H1 (cell line): ENCODE measurements around the gene SIGLEC7. TPM values are rescaled to one million over a fixed set of nuclear protein-coding genes. Genes with fewer than 3 reads are reported as not detected.

Experiments used
- CTCF ChIA-PET: fragments of 300-600 bp; sonication (Branson Sonifier 250); formaldehyde crosslinking; loops from one replicate; lab custom pipeline; 2021; ENCODE audit not compliant: partially characterized antibody; lab: Charles Lee
- POLR2A ChIA-PET: fragments of 300-600 bp; sonication (Branson Sonifier 250); formaldehyde crosslinking; loops from one replicate; lab custom pipeline; 2021; ENCODE audit warnings: inconsistent platforms; ENCODE audit not compliant: partially characterized antibody; lab: Charles Lee
- DNase-seq, 2 experiments: peaks; one replicate each; pipeline versions ENCODE4 v3.0.0 to v3.0.0-alpha.2; 2010 to 2022; ENCODE audit warnings: low spot score in 2 of 2, low read depth in 1 of 2, mixed read lengths in 1 of 2
- FAIRE-seq: peaks from 2 replicates; lab custom pipeline; 2011; peaks lifted over from hg19 to GRCh38; lab: Jason Lieb, UNC
- H2AFZ ChIP-seq: 2 replicates; pipeline ENCODE4 v1.8.1; 2012; ENCODE audit warnings: low read length, inconsistent platforms
- H2AK5ac ChIP-seq: 2 replicates; pipeline ENCODE4 v1.6.1; 2013; ENCODE audit warnings: low read depth, low read length
- H2BK120ac ChIP-seq: replicated peaks from 2 replicates; pipeline ENCODE3; 2013; ENCODE audit warnings: low read depth, low read length, inconsistent platforms
- H2BK12ac ChIP-seq: 2 replicates; pipeline ENCODE4 v1.6.1; 2013; ENCODE audit warnings: low read depth, low read length
- H2BK15ac ChIP-seq: 2 replicates; pipeline ENCODE4 v1.6.1; 2013; ENCODE audit warnings: low read length
- H2BK20ac ChIP-seq: 2 replicates; pipeline ENCODE4 v1.6.1; 2013; ENCODE audit warnings: low read length
- H2BK5ac ChIP-seq: 2 replicates; pipeline ENCODE4 v1.6.1; 2013; ENCODE audit warnings: low read depth, low read length
- H3K14ac ChIP-seq: 2 replicates; pipeline ENCODE4 v1.6.1; 2013; ENCODE audit warnings: inconsistent platforms; ENCODE audit not compliant: insufficient read length
- H3K18ac ChIP-seq: 2 replicates; pipeline ENCODE4 v1.6.1; 2013; ENCODE audit warnings: low read length; ENCODE audit errors: extremely low read depth
- H3K23ac ChIP-seq: 2 replicates; pipeline ENCODE4 v1.6.1; 2013; ENCODE audit warnings: inconsistent platforms; ENCODE audit not compliant: insufficient read length
- H3K23me2 ChIP-seq: 2 replicates; pipeline ENCODE4 v1.6.1; 2013; ENCODE audit warnings: low read depth, low read length
- H3K27ac ChIP-seq: 2 replicates; pipeline ENCODE4 v1.6.1; 2011; ENCODE audit warnings: low read depth, low read length, inconsistent platforms
- H3K27me3 ChIP-seq, 4 experiments: replicated peaks in 1 of 4; 1 replicate in 1 of 4; 2 replicates in 3 of 4; pipeline versions ENCODE4 v1.6.1 to v1.8.1; 2011 to 2013; ENCODE audit warnings: low read length in 3 of 4, mild to moderate bottlenecking in 3 of 4, inconsistent platforms in 2 of 4, mixed read lengths in 2 of 4, moderate library complexity in 1 of 4; ENCODE audit not compliant: control insufficient read depth in 3 of 4, insufficient read depth in 3 of 4; ENCODE audit errors: extremely low read depth in 1 of 4
- H3K36me3 ChIP-seq, 4 experiments: 2 replicates each; pipeline versions ENCODE4 v1.6.1 to v1.8.1; 2011 to 2013; ENCODE audit warnings: mild to moderate bottlenecking in 4 of 4, low read length in 3 of 4, moderate library complexity in 2 of 4, control low read depth in 1 of 4, inconsistent platforms in 1 of 4; ENCODE audit not compliant: insufficient read depth in 4 of 4, control insufficient read depth in 2 of 4
- H3K4ac ChIP-seq: replicated peaks from 2 replicates; pipeline ENCODE3; 2013; ENCODE audit warnings: low read length, low read depth, mixed read lengths, inconsistent platforms; ENCODE audit not compliant: insufficient read length
- H3K4me1 ChIP-seq, 4 experiments: replicated peaks in 1 of 4; 1 replicate in 1 of 4; 2 replicates in 3 of 4; pipeline versions ENCODE4 v1.6.1 to v1.8.1; 2011 to 2013; ENCODE audit warnings: low read length in 3 of 4, inconsistent platforms in 2 of 4, mixed read lengths in 1 of 4; ENCODE audit not compliant: insufficient read depth in 4 of 4, control insufficient read depth in 3 of 4
- H3K4me2 ChIP-seq, 2 experiments: 2 replicates each; pipeline versions ENCODE4 v1.6.1 to v1.8.1; 2011 to 2013; ENCODE audit warnings: low read depth in 2 of 2, low read length in 2 of 2, control low read depth in 1 of 2, inconsistent platforms in 1 of 2, mild to moderate bottlenecking in 1 of 2; ENCODE audit not compliant: insufficient read depth in 1 of 2
- H3K4me3 ChIP-seq, 4 experiments: fragments of 200-600, 300-600 bp in 1 of 4; sonication (generic), shearing (Covaris generic), sonication (Bioruptor Twin) in 1 of 4; 2 replicates each; pipeline versions ENCODE4 v1.5.1 to v1.8.1; 2011 to 2016; ENCODE audit warnings: low read length in 4 of 4, low read depth in 3 of 4, control low read depth in 2 of 4, inconsistent platforms in 2 of 4, mild to moderate bottlenecking in 2 of 4, mixed read lengths in 1 of 4, moderate library complexity in 1 of 4; ENCODE audit not compliant: insufficient read depth in 2 of 4; ENCODE audit errors: extremely low read depth in 1 of 4
- H3K56ac ChIP-seq: replicated peaks from 2 replicates; pipeline ENCODE3; 2013; ENCODE audit warnings: low read depth, mild to moderate bottlenecking, mixed read lengths, low read length, inconsistent platforms; ENCODE audit not compliant: insufficient read length
- H3K79me1 ChIP-seq: 2 replicates; pipeline ENCODE4 v1.6.1; 2013; ENCODE audit warnings: low read depth, low read length, control low read depth
- H3K79me2 ChIP-seq, 2 experiments: 2 replicates each; pipeline versions ENCODE4 v1.6.1 to v1.8.1; 2012 to 2013; ENCODE audit warnings: low read length in 2 of 2, mild to moderate bottlenecking in 2 of 2, inconsistent platforms in 1 of 2; ENCODE audit not compliant: insufficient read depth in 2 of 2, control insufficient read depth in 1 of 2
- H3K9ac ChIP-seq, 4 experiments: replicated peaks in 1 of 4; 1 replicate in 1 of 4; 2 replicates in 3 of 4; pipeline versions ENCODE4 v1.6.1 to v1.8.1; 2011 to 2013; ENCODE audit warnings: low read depth in 3 of 4, low read length in 3 of 4, control low read depth in 2 of 4, mild to moderate bottlenecking in 2 of 4, moderate library complexity in 2 of 4, inconsistent platforms in 1 of 4; ENCODE audit errors: extremely low read depth in 1 of 4
- H3K9me3 ChIP-seq, 2 experiments: 2 replicates each; pipeline versions ENCODE4 v1.6.1 to v1.8.1; 2012 to 2013; ENCODE audit warnings: mild to moderate bottlenecking in 2 of 2, moderate library complexity in 2 of 2, control low read depth in 1 of 2, inconsistent platforms in 1 of 2, low read depth in 1 of 2, low read length in 1 of 2, mixed read lengths in 1 of 2; ENCODE audit not compliant: insufficient read depth in 2 of 2
- H4K20me1 ChIP-seq, 2 experiments: replicated peaks in 1 of 2; 2 replicates each; pipeline versions ENCODE3 to v1.8.1; 2011 to 2013; ENCODE audit warnings: inconsistent platforms in 2 of 2, low read length in 2 of 2, mild to moderate bottlenecking in 1 of 2; ENCODE audit not compliant: insufficient read depth in 2 of 2, control insufficient read depth in 1 of 2
- H4K5ac ChIP-seq: 2 replicates; pipeline ENCODE4 v1.6.1; 2013; ENCODE audit warnings: low read length, low read depth, mixed read lengths, inconsistent platforms; ENCODE audit not compliant: insufficient read length
- H4K8ac ChIP-seq: 2 replicates; pipeline ENCODE4 v1.8.0; 2013; ENCODE audit warnings: mild to moderate bottlenecking, moderate library complexity, low read length, inconsistent platforms; ENCODE audit not compliant: insufficient read depth; ENCODE audit errors: extremely low read depth
- H4K91ac ChIP-seq: replicated peaks from 2 replicates; pipeline ENCODE3; 2013; ENCODE audit warnings: low read length, mixed read lengths, inconsistent platforms; ENCODE audit not compliant: insufficient read length
- ATF2 ChIP-seq: IDR thresholded peaks from 2 replicates; pipeline ENCODE4 v1.6.1; 2012; ENCODE audit warnings: low read length, inconsistent platforms
- CBX5 ChIP-seq: fragments of 300-800, 300-1000 bp; sonication (generic); IDR thresholded peaks from 2 replicates; pipeline ENCODE4 v1.7.1; 2016; ENCODE audit warnings: antibody characterized with exemption, low read length, low read depth
- CEBPB ChIP-seq: IDR thresholded peaks from 2 replicates; pipeline ENCODE4 v1.6.1; 2012; ENCODE audit warnings: low read depth, low read length
- CREB1 ChIP-seq: IDR thresholded peaks from 2 replicates; pipeline ENCODE4 v1.6.1; 2012; ENCODE audit warnings: inconsistent platforms
- JUND ChIP-seq: IDR thresholded peaks from 2 replicates; pipeline ENCODE4 v1.6.1; 2011; ENCODE audit warnings: mild to moderate bottlenecking, improper control_type of control experiment, low read length
- MAFK ChIP-seq: IDR thresholded peaks from 2 replicates; pipeline ENCODE4 v1.6.1; 2012; ENCODE audit warnings: low read depth, mild to moderate bottlenecking, improper control_type of control experiment, low read length
- POLR2A ChIP-seq, 2 experiments: IDR thresholded peaks; 1 replicate in 1 of 2; 2 replicates in 1 of 2; pipeline ENCODE4 v1.6.1; 2011; ENCODE audit warnings: low read depth in 2 of 2, low read length in 2 of 2, mild to moderate bottlenecking in 2 of 2; ENCODE audit errors: control extremely low read depth in 1 of 2
- RBBP5 ChIP-seq: IDR thresholded peaks from 2 replicates; pipeline ENCODE4 v1.7.1; 2012; ENCODE audit warnings: low read depth, mild to moderate bottlenecking, inconsistent platforms, low read length, moderate library complexity, borderline replicate concordance
- RNF2 ChIP-seq: fragments of 200-900, 300-1000 bp; sonication (generic); IDR thresholded peaks from 2 replicates; pipeline ENCODE4 v1.7.1; 2016; ENCODE audit warnings: borderline replicate concordance, low read depth, mild to moderate bottlenecking, antibody characterized with exemption, low read length; ENCODE audit not compliant: poor library complexity, severe bottlenecking; ENCODE audit errors: missing control alignments
- SAP30 ChIP-seq: fragments of 300-600 bp; sonication (generic); IDR thresholded peaks from 2 replicates; pipeline ENCODE4 v1.7.1; 2012; ENCODE audit warnings: low read length, moderate library complexity, mild to moderate bottlenecking, inconsistent platforms; ENCODE audit not compliant: insufficient read depth, insufficient replicate concordance
- SIN3A ChIP-seq, 2 experiments: IDR thresholded peaks in 1 of 2; conservative IDR thresholded peaks in 1 of 2; 2 replicates each; pipeline ENCODE4 v1.6.1; 2011 to 2012; ENCODE audit warnings: low read length in 2 of 2, improper control_type of control experiment in 1 of 2, low read depth in 1 of 2, mild to moderate bottlenecking in 1 of 2
- WGBS, 2 experiments: shearing (Covaris generic) in 1 of 2; methylation state at CpG; one replicate each; pipeline versions ENCODE4 v1.1.6 to v1.1.7; 2013 to 2015; ENCODE audit warnings: low lambda C conversion rate in 2 of 2, mixed read lengths in 2 of 2, inconsistent platforms in 1 of 2, low coverage in 1 of 2, missing lambda C conversion rate in 1 of 2; ENCODE audit not compliant: insufficient replicate concordance in 2 of 2, insufficient coverage in 1 of 2, insufficient read length in 1 of 2; ENCODE audit errors: extremely low coverage in 1 of 2, missing lambda C conversion rate in 1 of 2; 5-methylcytosine and 5-hydroxymethylcytosine counted together
- polyA plus RNA-seq, 7 experiments: library from polyadenylated mRNA; depleted of rRNA in 3 of 7; stranded (reverse) in 5 of 7; unstranded in 2 of 7; fragments of >200 nt in 5 of 7; fragments of 200-250 nt in 2 of 7; gene quantifications; 1 replicate in 5 of 7; 2 replicates in 1 of 7; 4 replicates in 1 of 7; pipeline versions ENCODE4 v1.2.1 to v1.2.3, GENCODE V29; 2011 to 2013; ENCODE audit warnings: missing spikeins in 2 of 7, mixed read lengths in 2 of 7
- total RNA-seq: library from RNA; stranded (reverse); fragmentation: NEBNext Ultra II Directional; extraction: Animal tissue kit (Norgen Biotek cat#: 25700); gene quantifications from 2 replicates; pipeline ENCODE4 v1.2.1, GENCODE V29; 2021
- TF ChIP-seq, protein P1 (sequence below): IDR thresholded peaks from 2 replicates; pipeline ENCODE4 v1.6.1; 2012; ENCODE audit warnings: inconsistent platforms

The SIGLEC7 gene
- total and polyA plus RNA-seq, 2 of the 8 experiments (the other 6 are each of a cell fraction or from before 2014, with no cell fraction given), result not detected

DNA sequence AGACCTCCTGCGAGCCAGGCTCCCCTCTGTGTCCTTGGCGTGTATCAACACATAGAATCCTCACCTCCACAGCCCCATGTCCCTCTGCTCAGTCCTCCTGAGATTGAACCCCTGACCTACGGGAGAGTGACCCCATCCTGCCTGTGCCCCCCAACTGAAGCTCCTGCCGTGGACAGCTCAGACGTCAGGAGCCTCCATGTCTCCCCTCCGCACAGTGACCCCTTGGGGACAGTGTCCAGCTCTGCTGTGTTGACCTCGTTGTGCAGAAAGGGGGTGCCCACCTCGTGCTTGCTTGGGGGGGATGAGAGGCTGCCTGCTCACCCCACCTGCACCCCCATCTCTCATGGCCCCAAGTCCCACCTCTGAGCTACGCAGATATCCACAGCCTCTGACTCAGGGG lies 17.9 kb upstream of the SIGLEC7 start:
- CTCF ChIA-PET, result interaction anchor here (1.5 kb wide), 1 partner anchor 13 kb away, joined by 4 read pairs; no protein-coding TSS in a partner anchor
- H2AK5ac ChIP-seq, result no peak overlapping the region
- no peak overlapping the region for H3K18ac ChIP-seq
- no peak overlapping the region for H2AFZ ChIP-seq
- DNase-seq (no peak), FAIRE-seq (no peak)
- H3K9ac ChIP-seq, result no peak overlapping the region
- POLR2A ChIA-PET, result no interaction called here
- H3K27ac ChIP-seq, result no peak overlapping the region
- peaks cover 0 to 2% (median 0%) of the 10 kb centered on the region in 4 experiments; a peak in 1 of 7 replicates for H3K4me1 ChIP-seq
- no peaks in the 10 kb centered on the region for H3K79me2 ChIP-seq
- H3K14ac ChIP-seq, result no peak overlapping the region
- H4K20me1 ChIP-seq, result no peaks in the 10 kb centered on the region
- H3K23me2 ChIP-seq, result no peaks in the 10 kb centered on the region; the same call in 1 of the 2 replicates
- H3K36me3 ChIP-seq, result no peaks in the 10 kb centered on the region
- H2BK20ac ChIP-seq, result no peak overlapping the region
- no peak overlapping the region for H4K8ac ChIP-seq
- no peaks in the 10 kb centered on the region for H3K79me1 ChIP-seq
- no peak overlapping the region for H2BK120ac ChIP-seq
- 80% methylated on average over 9 of the region's 9 CpGs; no CpG with 5 or more reads in 1 of the 2 experiments for WGBS, 2 experiments
- no peak overlapping the region for H3K23ac ChIP-seq
- no peak overlapping the region for H4K91ac ChIP-seq
- no peak overlapping the region for H3K56ac ChIP-seq
- H3K9me3 ChIP-seq, result no peaks in the 10 kb centered on the region
- H2BK15ac ChIP-seq, result no peak overlapping the region
- H2BK12ac ChIP-seq, result no peak overlapping the region
- H2BK5ac ChIP-seq, result no peak overlapping the region
- no peak overlapping the region for H3K4me3 ChIP-seq
- H3K27me3 ChIP-seq, result no peaks in the 10 kb centered on the region; a peak in 1 of 7 replicates
- H4K5ac ChIP-seq, result no peak overlapping the region
- no peak overlapping the region for H3K4ac ChIP-seq
- H3K4me2 ChIP-seq, result no peak overlapping the region
- TF ChIP-seq SAP30 (no peak), RNF2 (no peak), RBBP5 (no peak), POLR2A (IDR thresholded peaks at IDR 0.05; ENCODE audit: control extremely low read depth in 1 of 2, low read depth in 2 of 2, low read length in 2 of 2) (no peak), ATF2 (no peak), SIN3A (conservative IDR thresholded peaks at IDR 0.05 in 1 of 2, IDR thresholded peaks at IDR 0.05 in 1 of 2; ENCODE audit: low read depth in 1 of 2, low read length in 2 of 2) (no peak), CREB1 (no peak), MAFK (no peak), CBX5 (no peak), CEBPB (no peak), JUND (no peak)
- TF ChIP-seq, protein P1, sequence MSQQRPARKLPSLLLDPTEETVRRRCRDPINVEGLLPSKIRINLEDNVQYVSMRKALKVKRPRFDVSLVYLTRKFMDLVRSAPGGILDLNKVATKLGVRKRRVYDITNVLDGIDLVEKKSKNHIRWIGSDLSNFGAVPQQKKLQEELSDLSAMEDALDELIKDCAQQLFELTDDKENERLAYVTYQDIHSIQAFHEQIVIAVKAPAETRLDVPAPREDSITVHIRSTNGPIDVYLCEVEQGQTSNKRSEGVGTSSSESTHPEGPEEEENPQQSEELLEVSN, result no peak
